ENCODE data around the gene ZCCHC24.

GRCh38 chr10:79448732-79449049, 3.3 kb upstream of the ZCCHC24 start:
- TF ChIP-seq, protein P1, sequence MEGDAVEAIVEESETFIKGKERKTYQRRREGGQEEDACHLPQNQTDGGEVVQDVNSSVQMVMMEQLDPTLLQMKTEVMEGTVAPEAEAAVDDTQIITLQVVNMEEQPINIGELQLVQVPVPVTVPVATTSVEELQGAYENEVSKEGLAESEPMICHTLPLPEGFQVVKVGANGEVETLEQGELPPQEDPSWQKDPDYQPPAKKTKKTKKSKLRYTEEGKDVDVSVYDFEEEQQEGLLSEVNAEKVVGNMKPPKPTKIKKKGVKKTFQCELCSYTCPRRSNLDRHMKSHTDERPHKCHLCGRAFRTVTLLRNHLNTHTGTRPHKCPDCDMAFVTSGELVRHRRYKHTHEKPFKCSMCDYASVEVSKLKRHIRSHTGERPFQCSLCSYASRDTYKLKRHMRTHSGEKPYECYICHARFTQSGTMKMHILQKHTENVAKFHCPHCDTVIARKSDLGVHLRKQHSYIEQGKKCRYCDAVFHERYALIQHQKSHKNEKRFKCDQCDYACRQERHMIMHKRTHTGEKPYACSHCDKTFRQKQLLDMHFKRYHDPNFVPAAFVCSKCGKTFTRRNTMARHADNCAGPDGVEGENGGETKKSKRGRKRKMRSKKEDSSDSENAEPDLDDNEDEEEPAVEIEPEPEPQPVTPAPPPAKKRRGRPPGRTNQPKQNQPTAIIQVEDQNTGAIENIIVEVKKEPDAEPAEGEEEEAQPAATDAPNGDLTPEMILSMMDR (conservative IDR thresholded peaks at IDR 0.05): no peak
- no peak for TF ChIP-seq ZFX (IDR thresholded peaks at IDR 0.05)
